GM12865 (cell line): ENCODE data around the gene SIVA1.
A peak's percentile ranks its signal among the peaks of the same experiment; 100 is the strongest.

Source experiments
- DNase-seq: peaks from one replicate; pipeline ENCODE4 v3.0.0; 2010; ENCODE audit warnings: low read depth
- H3K4me3 ChIP-seq: 2 replicates; pipeline ENCODE4 v1.5.1; 2011; ENCODE audit warnings: mild to moderate bottlenecking, low read depth, low read length, control low read depth
- TF ChIP-seq, protein P1 (sequence below): IDR thresholded peaks from 2 replicates; pipeline ENCODE4 v1.5.1; 2011; ENCODE audit warnings: low read length, control low read depth, low read depth, inconsistent platforms; ENCODE audit not compliant: insufficient read depth; ENCODE audit errors: missing control alignments

The SIVA1 gene

DNA sequence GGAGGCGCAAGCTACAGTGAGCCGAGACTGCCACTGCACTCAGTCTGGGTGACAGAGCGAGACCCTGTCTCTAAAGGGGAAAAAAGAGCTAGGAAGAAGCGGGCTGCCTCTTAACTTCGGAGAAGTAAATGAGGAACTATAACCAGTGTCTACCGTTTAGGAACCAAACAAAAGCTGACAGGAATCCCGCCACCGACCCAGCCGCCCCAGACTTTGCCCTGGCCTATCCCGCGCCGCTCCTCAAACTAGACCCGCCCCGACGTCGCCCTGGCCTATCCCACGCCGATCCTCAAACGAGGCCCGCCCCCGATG, 568 bp upstream of the SIVA1 start:
- DNase-seq = no peak
- TF ChIP-seq, protein P1, sequence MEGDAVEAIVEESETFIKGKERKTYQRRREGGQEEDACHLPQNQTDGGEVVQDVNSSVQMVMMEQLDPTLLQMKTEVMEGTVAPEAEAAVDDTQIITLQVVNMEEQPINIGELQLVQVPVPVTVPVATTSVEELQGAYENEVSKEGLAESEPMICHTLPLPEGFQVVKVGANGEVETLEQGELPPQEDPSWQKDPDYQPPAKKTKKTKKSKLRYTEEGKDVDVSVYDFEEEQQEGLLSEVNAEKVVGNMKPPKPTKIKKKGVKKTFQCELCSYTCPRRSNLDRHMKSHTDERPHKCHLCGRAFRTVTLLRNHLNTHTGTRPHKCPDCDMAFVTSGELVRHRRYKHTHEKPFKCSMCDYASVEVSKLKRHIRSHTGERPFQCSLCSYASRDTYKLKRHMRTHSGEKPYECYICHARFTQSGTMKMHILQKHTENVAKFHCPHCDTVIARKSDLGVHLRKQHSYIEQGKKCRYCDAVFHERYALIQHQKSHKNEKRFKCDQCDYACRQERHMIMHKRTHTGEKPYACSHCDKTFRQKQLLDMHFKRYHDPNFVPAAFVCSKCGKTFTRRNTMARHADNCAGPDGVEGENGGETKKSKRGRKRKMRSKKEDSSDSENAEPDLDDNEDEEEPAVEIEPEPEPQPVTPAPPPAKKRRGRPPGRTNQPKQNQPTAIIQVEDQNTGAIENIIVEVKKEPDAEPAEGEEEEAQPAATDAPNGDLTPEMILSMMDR = no peak
- H3K4me3 ChIP-seq = peak overlapping the region; percentile 63

DNA sequence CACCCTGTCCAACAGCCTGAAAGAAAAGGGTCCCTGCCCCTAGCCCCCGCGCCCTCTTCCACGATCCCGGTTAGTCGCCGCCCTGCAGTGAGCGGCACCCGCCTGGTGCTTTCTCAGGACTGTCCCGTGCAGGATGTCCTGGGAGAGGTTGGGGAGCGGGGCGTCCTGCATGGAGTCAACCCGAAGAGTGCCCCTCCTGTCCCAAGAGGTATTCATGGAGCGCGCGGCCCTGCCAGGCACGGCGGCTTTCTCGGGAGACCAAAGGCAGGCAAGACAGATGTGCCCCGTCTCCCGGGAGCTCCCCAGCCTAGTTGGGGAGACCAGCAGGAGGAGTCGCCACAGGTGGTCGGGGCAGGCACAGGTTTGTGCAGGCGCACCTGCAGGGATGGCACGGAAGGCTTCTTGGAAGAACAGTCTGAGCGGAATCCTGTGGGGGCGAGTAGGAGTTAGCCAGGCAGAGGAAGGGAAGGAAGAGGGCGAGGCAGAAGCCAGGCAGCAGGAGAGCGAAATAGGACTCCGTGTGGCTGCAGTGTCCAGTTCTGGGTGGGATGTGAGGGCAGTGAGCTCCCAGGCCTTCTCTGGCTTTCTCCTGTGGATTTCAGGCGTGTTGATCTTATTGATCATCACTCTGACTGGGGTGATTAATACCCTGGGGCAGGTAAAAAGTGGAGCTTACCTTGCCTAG, 723 bp downstream of the SIVA1 start:
- TF ChIP-seq, protein P1 = no peak
- peak; percentile 30 for DNase-seq
- H3K4me3 ChIP-seq = peak overlapping the region; percentile 71

DNA sequence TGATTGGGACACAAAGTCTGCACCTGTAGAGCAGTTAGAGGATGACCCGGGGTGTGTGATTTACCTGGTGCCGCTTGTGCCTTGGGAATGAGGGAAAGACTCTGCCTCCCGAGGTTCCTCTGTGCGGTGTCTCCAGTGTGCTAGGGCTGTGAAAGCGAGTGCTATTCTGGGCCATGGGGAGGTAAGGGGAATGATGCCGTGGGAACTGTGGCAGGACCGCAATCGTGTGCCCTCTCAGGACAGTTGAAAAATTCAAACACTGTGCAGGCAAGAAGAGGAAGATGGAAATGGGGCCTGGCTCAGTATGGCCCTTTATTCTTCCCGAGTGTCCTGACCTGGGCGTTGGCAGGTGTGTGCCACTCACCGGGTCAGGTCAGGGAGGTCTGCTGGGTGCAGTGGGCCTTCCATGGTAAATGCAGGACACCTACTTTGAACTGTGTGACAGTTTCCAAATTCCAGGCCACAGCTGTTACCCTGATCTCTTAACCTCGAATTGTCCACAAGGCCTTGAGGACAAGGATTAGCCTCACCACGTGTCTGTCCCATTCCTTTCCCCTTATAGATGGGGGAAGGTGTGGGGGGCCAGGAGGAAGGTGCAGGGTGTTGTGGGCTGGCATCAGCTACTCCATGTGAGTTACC, 1.4 kb downstream of the SIVA1 start:
- peak overlapping the region; percentile 71 for H3K4me3 ChIP-seq
- TF ChIP-seq, protein P1 = no peak
- no peak for DNase-seq

DNA sequence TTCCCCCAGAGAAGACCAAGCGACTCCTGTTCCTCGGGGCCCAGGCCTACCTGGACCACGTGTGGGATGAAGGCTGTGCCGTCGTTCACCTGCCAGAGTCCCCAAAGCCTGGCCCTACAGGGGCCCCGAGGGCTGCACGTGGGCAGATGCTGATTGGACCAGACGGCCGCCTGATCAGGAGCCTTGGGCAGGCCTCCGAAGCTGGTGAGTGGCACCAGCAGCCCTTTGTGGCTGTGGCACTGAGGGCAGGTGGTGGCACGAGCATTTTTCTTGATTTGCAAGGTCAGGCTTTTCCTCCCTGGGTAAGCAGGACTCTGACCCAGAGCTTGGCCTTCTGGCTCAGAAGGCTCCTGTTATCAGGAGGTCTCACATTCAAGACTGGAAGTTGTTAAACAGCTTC, 2.7 kb downstream of the SIVA1 start:
- no peak overlapping the region for H3K4me3 ChIP-seq
- DNase-seq = no peak
- TF ChIP-seq, protein P1 = no peak

DNA sequence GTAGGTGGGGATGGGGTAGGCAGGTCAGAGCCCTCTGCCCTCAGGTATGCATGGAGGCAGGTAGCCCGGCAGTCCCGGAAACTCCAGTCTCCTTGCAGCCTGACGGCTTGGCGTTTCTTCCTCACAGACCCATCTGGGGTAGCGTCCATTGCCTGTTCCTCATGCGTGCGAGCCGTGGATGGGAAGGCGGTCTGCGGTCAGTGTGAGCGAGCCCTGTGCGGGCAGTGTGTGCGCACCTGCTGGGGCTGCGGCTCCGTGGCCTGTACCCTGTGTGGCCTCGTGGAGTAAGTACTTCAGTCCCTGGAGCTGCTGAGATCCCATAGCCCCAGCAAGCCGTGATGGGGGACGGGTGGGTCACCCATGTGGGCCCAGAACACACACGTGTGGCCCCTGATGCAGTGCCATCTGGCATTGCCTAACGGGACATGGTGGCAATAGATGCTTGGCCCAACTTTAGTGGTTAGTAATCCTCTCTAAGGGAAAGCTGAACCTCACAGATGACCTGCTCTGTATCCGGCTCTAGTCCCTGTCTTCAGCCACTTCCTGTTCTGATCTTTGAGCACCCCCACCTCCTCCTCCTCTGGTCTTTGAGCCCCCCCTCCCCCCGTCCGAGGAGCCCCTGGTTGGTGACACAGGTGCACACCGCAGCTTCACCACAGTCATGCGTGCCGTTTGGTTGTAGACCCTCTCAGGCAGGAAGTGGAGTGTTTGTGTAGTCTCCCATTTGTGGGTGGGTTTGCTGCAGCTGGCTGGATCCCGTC, 3.7 kb downstream of the SIVA1 start:
- TF ChIP-seq, protein P1 = no peak
- no peak for DNase-seq
- no peak overlapping the region for H3K4me3 ChIP-seq

DNA sequence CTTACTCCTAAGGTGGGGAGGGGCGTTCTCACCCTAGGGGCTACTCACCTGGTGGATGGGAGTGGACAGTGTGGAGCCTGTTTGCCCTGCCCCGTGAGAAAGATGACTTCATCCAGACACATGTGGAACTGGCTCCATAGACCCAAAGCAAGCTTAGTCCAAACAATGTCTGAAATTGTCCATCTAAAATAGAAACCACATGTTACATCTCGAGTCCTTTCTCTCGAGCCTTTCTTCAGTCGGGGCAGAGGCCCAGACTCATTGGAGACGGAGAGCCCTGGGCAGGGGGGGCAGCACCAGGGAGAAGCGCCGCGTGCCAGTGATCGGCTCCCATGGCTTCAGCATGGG, 4.3 kb downstream of the SIVA1 start:
- no peak overlapping the region for H3K4me3 ChIP-seq
- TF ChIP-seq, protein P1 = no peak
- no peak for DNase-seq
